ENCODE data around the gene SLC19A2. TPM values are rescaled to one million over a fixed set of nuclear protein-coding genes. Genes with fewer than 3 reads are reported as not detected.

SLC19A2 gene, protein sequence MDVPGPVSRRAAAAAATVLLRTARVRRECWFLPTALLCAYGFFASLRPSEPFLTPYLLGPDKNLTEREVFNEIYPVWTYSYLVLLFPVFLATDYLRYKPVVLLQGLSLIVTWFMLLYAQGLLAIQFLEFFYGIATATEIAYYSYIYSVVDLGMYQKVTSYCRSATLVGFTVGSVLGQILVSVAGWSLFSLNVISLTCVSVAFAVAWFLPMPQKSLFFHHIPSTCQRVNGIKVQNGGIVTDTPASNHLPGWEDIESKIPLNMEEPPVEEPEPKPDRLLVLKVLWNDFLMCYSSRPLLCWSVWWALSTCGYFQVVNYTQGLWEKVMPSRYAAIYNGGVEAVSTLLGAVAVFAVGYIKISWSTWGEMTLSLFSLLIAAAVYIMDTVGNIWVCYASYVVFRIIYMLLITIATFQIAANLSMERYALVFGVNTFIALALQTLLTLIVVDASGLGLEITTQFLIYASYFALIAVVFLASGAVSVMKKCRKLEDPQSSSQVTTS
- 6.1 to 7.5 TPM (median 6.9 TPM) in 5 replicates for total RNA-seq (2022; extraction: Qiagen RNA extraction; ENCODE audit: low read depth)

DNA sequence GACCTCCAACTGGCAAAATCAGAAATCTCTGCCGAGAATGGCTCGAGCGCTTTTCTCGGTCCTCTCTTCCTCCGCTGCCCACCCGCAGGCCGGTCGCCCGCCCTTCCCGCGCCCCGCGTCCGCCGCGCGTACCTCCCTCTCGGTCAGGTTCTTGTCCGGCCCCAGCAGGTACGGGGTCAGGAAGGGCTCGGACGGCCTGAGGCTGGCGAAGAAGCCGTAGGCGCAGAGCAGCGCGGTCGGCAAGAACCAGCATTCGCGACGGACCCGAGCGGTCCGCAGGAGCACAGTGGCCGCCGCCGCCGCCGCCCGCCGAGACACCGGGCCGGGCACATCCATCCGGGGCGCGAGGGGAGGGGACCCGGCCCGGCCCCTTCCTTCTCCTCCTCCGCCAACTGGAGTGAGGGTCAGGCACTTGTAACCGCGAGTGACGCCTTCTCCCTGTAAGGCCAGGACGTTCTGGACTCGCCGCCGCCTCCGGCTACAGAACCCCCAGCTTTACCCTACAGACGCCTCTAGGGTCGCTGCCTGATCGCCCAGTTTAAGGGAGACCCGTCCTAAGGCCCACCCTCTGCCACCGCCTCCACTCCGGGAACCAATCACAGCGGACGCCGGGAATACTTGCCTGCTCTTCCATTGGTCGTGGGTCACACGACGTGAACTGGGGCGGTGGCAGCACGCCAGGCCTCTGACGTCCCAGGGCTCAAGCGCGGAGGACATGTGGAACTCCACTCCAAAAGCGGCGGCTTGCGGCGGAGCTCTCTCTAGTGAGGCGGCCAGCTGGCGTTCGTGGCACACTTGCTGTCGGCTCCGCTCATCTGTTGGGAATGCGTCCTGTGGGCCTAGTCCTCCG lies at the start of gene SLC19A2:
SLC19A2 (minus strand) TSS at position 514 of the 850 bp plus-strand sequence; CDS start at position 336, 178 bp downstream.

DNA sequence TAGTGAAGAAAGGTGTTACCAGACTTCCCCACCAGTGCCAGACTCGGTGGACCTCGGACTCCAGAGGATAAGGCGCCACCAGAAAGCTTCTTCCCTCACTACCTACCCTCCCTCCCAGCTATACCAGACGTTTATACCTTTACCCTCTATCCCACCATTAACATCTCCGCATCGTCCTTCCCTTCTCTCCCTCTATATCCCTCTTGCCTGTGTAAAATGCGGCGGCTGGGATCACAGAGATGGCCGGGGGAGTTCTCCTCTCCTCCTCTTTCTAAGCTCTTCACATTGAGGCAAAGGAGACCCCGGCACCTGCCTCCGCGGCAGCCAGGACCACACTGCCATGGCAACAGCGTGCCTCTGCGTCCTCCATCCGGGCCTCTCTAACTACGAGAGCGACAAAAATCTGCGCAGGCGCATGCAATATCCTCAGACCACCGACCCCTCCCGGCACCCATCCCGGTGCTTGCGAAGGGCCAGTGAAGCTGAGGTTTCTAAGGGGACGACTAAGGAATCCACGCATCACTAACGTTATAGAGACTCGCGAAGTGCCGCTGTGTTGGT lies 58.6 kb downstream of the SLC19A2 start, which contains the start of gene CCDC181:
CCDC181 (minus strand) TSS at position 394 of the 561 bp plus-strand sequence. CDS start 2,547 bp downstream, outside the sequence.

Other genes starting within 250 kb of the SLC19A2 start
- 20.7 to 34.8 TPM (median 22.1 TPM) in 5 replicates for gene NME7, start 118.1 kb downstream of the SLC19A2 start, total RNA-seq (2022; extraction: Qiagen RNA extraction; ENCODE audit: low read depth)
- gene BLZF1, start 117.7 kb downstream of the SLC19A2 start, total RNA-seq (2022; extraction: Qiagen RNA extraction; ENCODE audit: low read depth) = 14.3 to 17.7 TPM (median 16.5 TPM) in 5 replicates
- gene CCDC181, start 58.5 kb downstream of the SLC19A2 start, total RNA-seq (2022; extraction: Qiagen RNA extraction; ENCODE audit: low read depth) = 0.13 to 0.17 TPM (median 0.14 TPM) in 4 of 5 replicates, not detected in the other
- 0.07 to 0.20 TPM (median 0.09 TPM) in 5 replicates for gene F5, start 100.5 kb upstream of the SLC19A2 start, total RNA-seq (2022; extraction: Qiagen RNA extraction; ENCODE audit: low read depth)
- gene SELP, start 144.2 kb upstream of the SLC19A2 start, total RNA-seq (2022; extraction: Qiagen RNA extraction; ENCODE audit: low read depth) = not detected in 5 replicates
- 0.10 to 0.34 TPM (median 0.26 TPM) in 5 replicates for gene SELL, start 225.7 kb upstream of the SLC19A2 start, total RNA-seq (2022; extraction: Qiagen RNA extraction; ENCODE audit: low read depth)
- gene SELE, start 248.1 kb upstream of the SLC19A2 start, total RNA-seq (2022; extraction: Qiagen RNA extraction; ENCODE audit: low read depth) = not detected in 5 replicates